Sigmoid colon (tissue), 7 donors: ENCODE measurements around the gene BORCS6. TPM values are rescaled to one million over a fixed set of nuclear protein-coding genes. Genes with fewer than 3 reads are reported as not detected.
A peak's percentile ranks its signal among the peaks of the same experiment; 100 is the strongest.
"Not testable (repeated sequence)": the region's sequence is repeated elsewhere in the genome, so short reads cannot be mapped to it uniquely, and the experiment has no call there.

Source experiments
- DNase-seq: peaks from one replicate; pipeline ENCODE4 v3.0.0-alpha.2; 2019
- H3K27ac ChIP-seq, 4 donors: fragments of 200-600 bp; sonication (generic); one replicate each; pipeline ENCODE4 v1.5.1; 2016 to 2019; ENCODE audit warnings: mild to moderate bottlenecking in 1 of 4
- H3K27me3 ChIP-seq, 3 donors: fragments of 200-600 bp; sonication (generic); one replicate each; pipeline ENCODE4 v1.5.1; 2019; ENCODE audit warnings: mild to moderate bottlenecking in 1 of 3
- H3K36me3 ChIP-seq, 4 donors: fragments of 200-600 bp; sonication (generic); one replicate each; pipeline ENCODE4 v1.5.1; 2016 to 2019
- H3K4me1 ChIP-seq, 4 donors: fragments of 200-600 bp; sonication (generic); one replicate each; pipeline ENCODE4 v1.5.1; 2017 to 2019
- H3K4me3 ChIP-seq, 4 donors: fragments of 200-600 bp; sonication (generic); one replicate each; pipeline ENCODE4 v1.5.1; 2017 to 2019; ENCODE audit warnings: mild to moderate bottlenecking in 2 of 4, moderate library complexity in 1 of 4
- H3K9me3 ChIP-seq, 4 donors: fragments of 200-600 bp in 3 of 4; sonication (generic) in 3 of 4; one replicate each; pipeline versions ENCODE4 v1.5.1 to v1.6.1; 2013 to 2019
- CTCF ChIP-seq, 4 experiments: fragments of 450-650 bp in 3 of 4; fragments of 200-600 bp in 1 of 4; IDR thresholded peaks; one replicate each; pipeline ENCODE4 v1.5.1; 2016 to 2019; ENCODE audit warnings: antibody characterized with exemption in 4 of 4, mild to moderate bottlenecking in 3 of 4, moderate library complexity in 2 of 4
- EP300 ChIP-seq, 4 donors: sonication (generic); formaldehyde crosslinking; IDR thresholded peaks; one replicate each; pipeline ENCODE4 v1.6.1; 2017; ENCODE audit warnings: antibody characterized with exemption in 4 of 4
- POLR2A ChIP-seq, 2 donors: fragments of 450-650 bp; IDR thresholded peaks; one replicate each; pipeline ENCODE4 v1.6.1; 2016; ENCODE audit warnings: antibody characterized with exemption in 2 of 2, mild to moderate bottlenecking in 2 of 2, moderate library complexity in 2 of 2
- POLR2AphosphoS5 ChIP-seq, 4 donors: sonication (generic); formaldehyde crosslinking; IDR thresholded peaks; one replicate each; pipeline ENCODE4 v1.6.1; 2017; ENCODE audit warnings: antibody characterized with exemption in 4 of 4
- WGBS, 2 donors: extraction: QIAGEN DNeasy Blood & Tissue Kit; methylation state at CpG; one replicate each; pipeline ENCODE4 v1.1.7; 2013; 5-methylcytosine and 5-hydroxymethylcytosine counted together
- intact Hi-C: fragments of 100-400 bp; cut with DNase I; formaldehyde crosslinking; loops from one replicate; pipeline ENCODE4 v1.15.1; 2023
- polyA plus RNA-seq, 3 donors: library from polyadenylated mRNA; stranded (reverse); fragments of 200-250 nt; gene quantifications; one replicate each; pipeline ENCODE4 v1.2.3, GENCODE V29; 2013
- total RNA-seq, 4 donors: library from RNA; depleted of rRNA; stranded (reverse); fragments of >200 nt; gene quantifications; one replicate each; pipeline ENCODE4 v1.1.0, GENCODE V29; 2016
- donor health status: healthy with polysubstance abuse.
- donor health status: Bipolar disorder and iron deficiency.
- donor health status: healthy.

The BORCS6 gene
- total and polyA plus RNA-seq, 7 donors: 7.7 to 17.7 (median 13.9) TPM

GRCh38 chr17:8222630-8223355 lies 32.8 kb upstream of the BORCS6 start:
- H3K27me3 ChIP-seq: no peaks in the 10 kb centered on the region
- H3K9me3 ChIP-seq: no peaks in the 10 kb centered on the region
- peak overlapping the region; percentile 45 to 71 (median 66) for H3K4me3 ChIP-seq
- H3K4me1 ChIP-seq: peaks cover 0 to 42% (median 23%) of the 10 kb centered on the region in 4 donors
- 0% methylated on average over 49 of the region's 49 CpGs for WGBS, 2 donors
- peak overlapping the region; percentile 95 to 98 (median 96) for H3K27ac ChIP-seq
- intact Hi-C loops: loop anchor here (1.0 to 5.0 kb wide), 4 partner anchors 26 to 103 kb away; partner anchors contain the start of genes CTC1 and VAMP2
- peak; percentile 98 for DNase-seq
- peaks cover 0 to 6% (median 3%) of the 10 kb centered on the region in 4 donors for H3K36me3 ChIP-seq
- peak; percentile 57 to 80 for TF ChIP-seq POLR2A (IDR thresholded peaks at IDR 0.05)
- peak; percentile 92 to 94 (median 92) for TF ChIP-seq POLR2AphosphoS5 (IDR thresholded peaks at IDR 0.05)
- TF ChIP-seq EP300 (IDR thresholded peaks at IDR 0.05): peak in 1 of 4 donors; percentile 45
- no peak for TF ChIP-seq CTCF (IDR thresholded peaks at IDR 0.05)

GRCh38 chr17:8222380-8222629 lies 32.3 kb upstream of the BORCS6 start:
- TF ChIP-seq POLR2A (IDR thresholded peaks at IDR 0.05): no peak
- no peak for TF ChIP-seq CTCF (IDR thresholded peaks at IDR 0.05)
- peak in 1 of 4 donors; percentile 14 for TF ChIP-seq POLR2AphosphoS5 (IDR thresholded peaks at IDR 0.05)
- TF ChIP-seq EP300 (IDR thresholded peaks at IDR 0.05): peak in 1 of 4 donors; percentile 38
- intact Hi-C loops: loop anchor here (1.0 to 5.0 kb wide), 3 partner anchors 60 to 103 kb away; partner anchors contain the start of gene VAMP2
- H3K27ac ChIP-seq: peak overlapping the region; percentile 95 to 98 (median 96)
- 0 to 1% methylated on average over 9 of the region's 9 CpGs for WGBS, 2 donors
- peak overlapping the region; percentile 45 to 71 (median 66) for H3K4me3 ChIP-seq
- DNase-seq: no peak
- H3K36me3 ChIP-seq: peaks cover 0 to 1% (median 0%) of the 10 kb centered on the region in 4 donors
- no peaks in the 10 kb centered on the region for H3K9me3 ChIP-seq
- H3K4me1 ChIP-seq: peaks cover 0 to 42% (median 22%) of the 10 kb centered on the region in 4 donors
- no peaks in the 10 kb centered on the region for H3K27me3 ChIP-seq

GRCh38 chr17:8221663-8222379 lies 31.8 kb upstream of the BORCS6 start:
- peaks cover 0 to 38% (median 17%) of the 10 kb centered on the region in 4 donors for H3K4me1 ChIP-seq
- no peaks in the 10 kb centered on the region for H3K27me3 ChIP-seq
- no peaks in the 10 kb centered on the region for H3K36me3 ChIP-seq
- H3K9me3 ChIP-seq: no peaks in the 10 kb centered on the region
- intact Hi-C loops: loop anchor here (1.0 to 5.0 kb wide), 5 partner anchors 32 to 103 kb away; partner anchors contain the start of genes BORCS6 and VAMP2
- TF ChIP-seq POLR2A (IDR thresholded peaks at IDR 0.05) (no peak), CTCF (IDR thresholded peaks at IDR 0.05) (no peak), EP300 (IDR thresholded peaks at IDR 0.05) (no peak), POLR2AphosphoS5 (IDR thresholded peaks at IDR 0.05) (peak in 1 of 4 donors; percentile 2)
- WGBS, 2 donors: 0 to 1% methylated on average over 40 of the region's 40 CpGs
- peak; percentile 92 for DNase-seq
- H3K27ac ChIP-seq: peak overlapping the region; percentile 95 to 98 (median 96)
- peak overlapping the region; percentile 45 to 71 (median 66) for H3K4me3 ChIP-seq

GRCh38 chr17:8220783-8221662 lies 31.0 kb upstream of the BORCS6 start:
- peak overlapping the region; percentile 45 to 71 (median 66) for H3K4me3 ChIP-seq
- H3K27me3 ChIP-seq: no peaks in the 10 kb centered on the region
- H3K36me3 ChIP-seq: no peaks in the 10 kb centered on the region
- peak; percentile 96 for DNase-seq
- no peaks in the 10 kb centered on the region for H3K9me3 ChIP-seq
- peak overlapping the region; percentile 95 to 98 (median 96) for H3K27ac ChIP-seq
- intact Hi-C loops: loop anchor here (1.0 to 5.0 kb wide), 4 partner anchors 31 to 84 kb away; partner anchors contain the start of genes BORCS6 and VAMP2
- WGBS, 2 donors: 0 to 1% methylated on average over 45 of the region's 45 CpGs
- TF ChIP-seq CTCF (IDR thresholded peaks at IDR 0.05) (no peak), POLR2AphosphoS5 (IDR thresholded peaks at IDR 0.05) (peak in 3 of 4 donors; percentile 30 to 51 (median 40))
- H3K4me1 ChIP-seq: peaks cover 0 to 35% (median 15%) of the 10 kb centered on the region in 4 donors

GRCh38 chr17:8214000-8214399 lies 24.0 kb upstream of the BORCS6 start:
- H3K4me1 ChIP-seq: peaks cover 0 to 11% (median 7%) of the 10 kb centered on the region in 4 donors
- 91% methylated on average over 15 of the region's 15 CpGs for WGBS, 2 donors
- DNase-seq, H3K27me3 ChIP-seq, intact Hi-C loops, H3K27ac ChIP-seq, H3K9me3 ChIP-seq, H3K4me3 ChIP-seq, H3K36me3 ChIP-seq: not testable (repeated sequence)
